Loucy (cell line): ENCODE results near the gene SCN8A.

Experiments used
- H2AFZ ChIP-seq: fragments of 200-600 bp; sonication (generic); 2 replicates; pipeline ENCODE4 v1.6.0; 2016; ENCODE audit warnings: antibody characterized with exemption, mild to moderate bottlenecking, low read length, moderate library complexity
- H3F3A ChIP-seq: fragments of 200-600 bp; 2 replicates; pipeline ENCODE4 v1.6.0; 2016; ENCODE audit warnings: antibody characterized with exemption, low read depth, mild to moderate bottlenecking
- H3K27me3 ChIP-seq: fragments of 200-600 bp; sonication (generic); 2 replicates; pipeline ENCODE4 v1.6.1; 2014; ENCODE audit warnings: low read length, mild to moderate bottlenecking; ENCODE audit not compliant: insufficient read depth, poor library complexity, severe bottlenecking
- H3K36me3 ChIP-seq: fragments of 200-600 bp; sonication (generic); 2 replicates; pipeline ENCODE4 v1.6.1; 2016; ENCODE audit warnings: low read length; ENCODE audit not compliant: insufficient read depth
- H3K4me1 ChIP-seq: fragments of 200-600 bp; sonication (generic); 2 replicates; pipeline ENCODE4 v1.5.1; 2014; ENCODE audit warnings: low read length, mild to moderate bottlenecking; ENCODE audit not compliant: insufficient read depth, poor library complexity, severe bottlenecking
- H3K4me2 ChIP-seq: fragments of 200-600 bp; sonication (generic); 2 replicates; pipeline ENCODE4 v1.6.0; 2014; ENCODE audit warnings: antibody characterized with exemption, low read length, low read depth, mild to moderate bottlenecking; ENCODE audit not compliant: poor library complexity, severe bottlenecking
- H3K4me3 ChIP-seq: fragments of 200-600 bp; sonication (generic); 2 replicates; pipeline ENCODE4 v1.5.1; 2014; ENCODE audit warnings: low read length, mild to moderate bottlenecking, mixed read lengths; ENCODE audit not compliant: poor library complexity, severe bottlenecking
- H3K79me2 ChIP-seq: fragments of 200-600 bp; sonication (generic); 2 replicates; pipeline ENCODE4 v1.6.1; 2014; ENCODE audit warnings: low read length; ENCODE audit not compliant: insufficient read depth
- H3K9ac ChIP-seq: fragments of 200-600 bp; sonication (generic); 2 replicates; pipeline ENCODE4 v1.6.0; 2014; ENCODE audit warnings: mild to moderate bottlenecking, low read depth, low read length, moderate library complexity; ENCODE audit not compliant: poor library complexity, severe bottlenecking
- H3K9me2 ChIP-seq: fragments of 200-600 bp; sonication (generic); replicated peaks from 2 replicates; pipeline ENCODE4 v1.6.1; 2016; ENCODE audit warnings: low read depth, low read length, mixed read lengths
- H3K9me3 ChIP-seq: fragments of 200-600 bp; sonication (generic); 2 replicates; pipeline ENCODE4 v1.6.1; 2014; ENCODE audit warnings: mild to moderate bottlenecking, antibody characterized with exemption, low read length, low read depth; ENCODE audit not compliant: insufficient read depth
- H4K20me1 ChIP-seq: fragments of 200-600 bp; sonication (generic); 2 replicates; pipeline ENCODE4 v1.6.0; 2014; ENCODE audit warnings: antibody characterized with exemption, low read length, mild to moderate bottlenecking; ENCODE audit not compliant: insufficient read depth, poor library complexity, severe bottlenecking
- CTCF ChIP-seq: fragments of 200-600 bp; sonication (generic); conservative IDR thresholded peaks from 2 replicates; pipeline ENCODE4 v1.5.1; 2014; ENCODE audit warnings: mild to moderate bottlenecking, antibody characterized with exemption, low read length
- EZH2phosphoT487 ChIP-seq: fragments of 200-600 bp; IDR thresholded peaks from 2 replicates; pipeline ENCODE4 v1.6.1; 2018; ENCODE audit warnings: antibody characterized with exemption, mild to moderate bottlenecking, moderate library complexity, borderline replicate concordance

The SCN8A gene

GRCh38 chr12:51730745-51731144 is 139.7 kb downstream of the SCN8A start:
- H4K20me1 ChIP-seq: no peaks in the 10 kb centered on the region
- H3K4me2 ChIP-seq: no peak overlapping the region
- no peak overlapping the region for H3K4me3 ChIP-seq
- H3K27me3 ChIP-seq: no peaks in the 10 kb centered on the region
- H3F3A ChIP-seq: no peaks in the 10 kb centered on the region
- H3K9ac ChIP-seq: no peak overlapping the region
- H3K9me3 ChIP-seq: no peaks in the 10 kb centered on the region
- TF ChIP-seq CTCF: no peak
- TF ChIP-seq EZH2phosphoT487: no peak
- H3K36me3 ChIP-seq: no peaks in the 10 kb centered on the region
- H3K4me1 ChIP-seq: no peaks in the 10 kb centered on the region
- no peak overlapping the region for H2AFZ ChIP-seq
- H3K79me2 ChIP-seq: no peaks in the 10 kb centered on the region
- no peaks in the 10 kb centered on the region for H3K9me2 ChIP-seq

DNA sequence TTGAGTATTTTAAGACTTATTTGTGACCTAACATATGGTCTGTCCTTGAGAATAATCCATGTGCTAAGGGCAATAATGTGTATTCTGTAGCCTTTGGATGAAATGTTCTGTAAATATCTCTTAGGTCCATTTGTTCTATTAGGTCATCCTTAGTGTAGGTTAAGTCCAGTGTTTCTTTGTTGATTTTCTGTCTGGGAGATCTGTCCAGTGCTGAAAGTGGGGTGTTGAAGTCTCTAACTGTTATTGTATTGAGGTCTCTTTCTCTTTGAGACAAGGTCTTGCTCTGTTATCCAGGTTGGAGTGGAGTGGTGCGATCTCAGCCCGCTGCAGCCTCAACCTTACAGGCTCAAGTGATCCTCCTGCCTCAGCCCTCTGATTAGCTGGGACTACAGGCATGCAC is 149.5 kb downstream of the SCN8A start:
- no peaks in the 10 kb centered on the region for H3K79me2 ChIP-seq
- no peak overlapping the region for H3K9ac ChIP-seq
- H3K9me3 ChIP-seq: no peaks in the 10 kb centered on the region; the same call in 1 of the 2 replicates
- H3K4me3 ChIP-seq: no peak overlapping the region
- no peaks in the 10 kb centered on the region for H3K27me3 ChIP-seq
- no peaks in the 10 kb centered on the region for H3K9me2 ChIP-seq
- no peaks in the 10 kb centered on the region for H4K20me1 ChIP-seq
- TF ChIP-seq CTCF (no peak), EZH2phosphoT487 (no peak)
- H3K4me2 ChIP-seq: no peak overlapping the region
- H3F3A ChIP-seq: no peaks in the 10 kb centered on the region
- H2AFZ ChIP-seq: no peak overlapping the region
- H3K36me3 ChIP-seq: no peaks in the 10 kb centered on the region
- peaks cover 9% of the 10 kb centered on the region for H3K4me1 ChIP-seq

- H3K4me2 ChIP-seq: no peak overlapping the region
- H4K20me1 ChIP-seq: no peaks in the 10 kb centered on the region
- H3K79me2 ChIP-seq: no peaks in the 10 kb centered on the region
- no peaks in the 10 kb centered on the region; the same call in 1 of the 2 replicates for H3K9me3 ChIP-seq
- no peak for TF ChIP-seq EZH2phosphoT487
- no peak for TF ChIP-seq CTCF
- H3K9me2 ChIP-seq: no peaks in the 10 kb centered on the region
- H2AFZ ChIP-seq: no peak overlapping the region
- no peaks in the 10 kb centered on the region for H3K27me3 ChIP-seq
- no peak overlapping the region for H3K9ac ChIP-seq
- H3K36me3 ChIP-seq: no peaks in the 10 kb centered on the region
- H3K4me1 ChIP-seq: peaks cover 9% of the 10 kb centered on the region
- H3F3A ChIP-seq: no peaks in the 10 kb centered on the region
- H3K4me3 ChIP-seq: no peak overlapping the region
Measured at GRCh38 chr12:51744235-51744634, 153.2 kb downstream of the SCN8A start.
